KG1 (cell line): ENCODE results near the gene RND1.
"Not testable (repeated sequence)": the region's sequence is repeated elsewhere in the genome, so short reads cannot be mapped to it uniquely, and the experiment has no call there.

Source experiments
- DNase-seq: peaks from one replicate; lab custom pipeline; 2025; lab: John Stamatoyannopoulos, UW

Gene RND1

GRCh38 chr12:48865281-48866051, at the start of gene RND1:
RND1 (minus strand) TSS chr12:48865870; CDS start chr12:48865767, 103 bp downstream.
- DNase-seq = peak; percentile 66

- DNase-seq = no peak
Measured at GRCh38 chr12:48910196-48910595, 44.5 kb upstream of the RND1 start.

- not testable (repeated sequence) for DNase-seq
Measured at GRCh38 chr12:48909698-48910097, 44.0 kb upstream of the RND1 start.

GRCh38 chr12:48907245-48907644, 41.6 kb upstream of the RND1 start:
- DNase-seq = no peak

GRCh38 chr12:48903982-48904411, 38.3 kb upstream of the RND1 start:
- no peak for DNase-seq

- no peak for DNase-seq
Measured at GRCh38 chr12:48903363-48903981, 37.8 kb upstream of the RND1 start.

- DNase-seq = no peak
Measured at GRCh38 chr12:48901278-48901677, 35.6 kb upstream of the RND1 start.

- no peak for DNase-seq
Measured at GRCh38 chr12:48899651-48900050, 34.0 kb upstream of the RND1 start.

- DNase-seq = no peak
Measured at GRCh38 chr12:48894271-48894670, 28.6 kb upstream of the RND1 start.

GRCh38 chr12:48890657-48891418, 25.2 kb upstream of the RND1 start:
- DNase-seq = peak; percentile 12

- no peak for DNase-seq
Measured at GRCh38 chr12:48889679-48890078, 24.0 kb upstream of the RND1 start.

- DNase-seq = no peak
Measured at GRCh38 chr12:48883305-48884161, 17.9 kb upstream of the RND1 start.

GRCh38 chr12:48882972-48883304, 17.3 kb upstream of the RND1 start:
- DNase-seq = no peak

GRCh38 chr12:48882315-48882687, 16.6 kb upstream of the RND1 start:
- DNase-seq = no peak

GRCh38 chr12:48881686-48882314, 16.1 kb upstream of the RND1 start:
- DNase-seq = no peak

GRCh38 chr12:48880647-48881046, 15.0 kb upstream of the RND1 start:
- no peak for DNase-seq

- no peak for DNase-seq
Measured at GRCh38 chr12:48878548-48878947, 12.9 kb upstream of the RND1 start.

- DNase-seq = no peak
Measured at GRCh38 chr12:48875944-48876515, 10.4 kb upstream of the RND1 start.

GRCh38 chr12:48873534-48873933, 7.9 kb upstream of the RND1 start:
- not testable (repeated sequence) for DNase-seq

- DNase-seq = no peak
Measured at GRCh38 chr12:48873096-48873495, 7.4 kb upstream of the RND1 start.

GRCh38 chr12:48869191-48869590, 3.5 kb upstream of the RND1 start:
- no peak for DNase-seq
